ENCODE results near the gene TH. TPM values are rescaled to one million over a fixed set of nuclear protein-coding genes. Genes with fewer than 3 reads are reported as not detected.

Gene TH
- total RNA-seq, 2 donors from 2014 or later, result not detected

DNA sequence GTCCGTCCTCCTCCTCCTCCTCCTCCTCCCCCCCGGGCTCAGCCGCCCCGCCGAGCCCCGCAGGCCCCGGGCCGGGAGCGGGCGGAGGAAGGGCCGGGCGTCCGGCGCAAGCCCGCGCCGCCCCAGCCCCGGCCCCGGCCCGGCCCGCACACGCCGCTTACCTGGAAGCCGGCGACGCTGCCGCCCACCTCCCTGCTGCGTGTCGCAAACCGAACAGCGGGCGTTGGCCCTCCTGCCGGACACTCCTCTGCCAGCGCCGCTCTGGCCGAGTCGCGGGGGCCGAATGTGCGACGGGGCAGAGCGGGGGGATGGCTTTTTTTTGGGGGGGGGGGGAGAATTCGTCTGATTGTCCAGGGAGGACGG is 33.6 kb downstream of the TH start:
- Histone ChIP-seq H3K9me3 (no peaks in the 10 kb centered on the region), H3K27ac (no peak overlapping the region), H3K4me3 (peak overlapping the region; percentile 58), H3K36me3 (no peaks in the 10 kb centered on the region), H3K4me1 (ENCODE audit: control insufficient read depth in 1 of 2, low read depth in 2 of 2) (peaks cover 3 to 33% of the 10 kb centered on the region in 2 donors), H3K27me3 (replicated peaks; ENCODE audit: insufficient read depth) (no peaks in the 10 kb centered on the region)
- ATAC-seq (ENCODE audit: insufficient number of reproducible peaks, low FRiP score, low read depth) (no peak), DNase-seq (ENCODE audit: low spot score) (no peak)
- TF ChIP-seq, protein P1, sequence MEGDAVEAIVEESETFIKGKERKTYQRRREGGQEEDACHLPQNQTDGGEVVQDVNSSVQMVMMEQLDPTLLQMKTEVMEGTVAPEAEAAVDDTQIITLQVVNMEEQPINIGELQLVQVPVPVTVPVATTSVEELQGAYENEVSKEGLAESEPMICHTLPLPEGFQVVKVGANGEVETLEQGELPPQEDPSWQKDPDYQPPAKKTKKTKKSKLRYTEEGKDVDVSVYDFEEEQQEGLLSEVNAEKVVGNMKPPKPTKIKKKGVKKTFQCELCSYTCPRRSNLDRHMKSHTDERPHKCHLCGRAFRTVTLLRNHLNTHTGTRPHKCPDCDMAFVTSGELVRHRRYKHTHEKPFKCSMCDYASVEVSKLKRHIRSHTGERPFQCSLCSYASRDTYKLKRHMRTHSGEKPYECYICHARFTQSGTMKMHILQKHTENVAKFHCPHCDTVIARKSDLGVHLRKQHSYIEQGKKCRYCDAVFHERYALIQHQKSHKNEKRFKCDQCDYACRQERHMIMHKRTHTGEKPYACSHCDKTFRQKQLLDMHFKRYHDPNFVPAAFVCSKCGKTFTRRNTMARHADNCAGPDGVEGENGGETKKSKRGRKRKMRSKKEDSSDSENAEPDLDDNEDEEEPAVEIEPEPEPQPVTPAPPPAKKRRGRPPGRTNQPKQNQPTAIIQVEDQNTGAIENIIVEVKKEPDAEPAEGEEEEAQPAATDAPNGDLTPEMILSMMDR (IDR thresholded peaks at IDR 0.05), result no peak

DNA sequence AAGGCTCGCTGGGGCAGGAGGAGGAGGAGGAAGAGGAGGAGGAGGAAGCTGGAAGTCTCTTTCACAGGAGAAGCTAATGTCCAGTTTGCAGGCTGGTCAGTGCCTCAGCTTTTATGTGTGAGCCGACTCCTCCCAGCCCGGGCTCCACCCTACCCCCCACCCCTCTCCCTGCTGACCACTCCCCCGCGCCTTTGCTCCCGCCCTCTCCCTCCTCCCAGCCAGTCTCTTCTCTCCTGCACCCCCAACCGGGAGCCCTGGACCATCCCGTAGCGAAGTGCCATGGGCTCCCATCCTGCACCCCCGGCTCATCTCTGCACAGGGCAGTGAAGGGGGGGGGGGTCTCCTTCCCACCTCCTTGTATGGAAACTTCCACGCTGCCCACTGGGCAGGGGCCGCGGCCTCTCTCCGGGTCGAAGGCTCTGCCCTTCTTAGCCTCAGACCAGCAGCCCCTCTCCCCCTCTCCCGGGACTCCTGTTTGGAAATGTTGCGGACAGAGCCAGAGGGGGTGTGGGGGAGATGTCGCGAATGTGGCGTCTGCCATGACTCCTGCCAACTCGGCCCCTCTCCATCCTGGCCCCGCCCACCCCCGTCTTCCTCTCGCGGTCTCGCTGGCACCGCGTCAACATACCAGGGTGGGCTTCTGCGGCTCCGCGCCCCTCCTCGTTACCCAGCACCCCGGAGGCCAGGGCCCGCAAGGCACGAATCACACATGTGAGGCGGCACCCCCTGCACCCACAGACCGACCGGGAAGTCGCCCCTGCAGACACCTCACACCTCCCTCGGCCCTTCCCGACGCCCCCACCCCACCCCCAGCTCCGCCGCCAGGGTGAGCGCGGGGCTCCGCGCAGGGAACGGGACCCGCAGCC is 34.2 kb downstream of the TH start:
- no peaks in the 10 kb centered on the region for H3K27me3 ChIP-seq (replicated peaks; ENCODE audit: insufficient read depth)
- TF ChIP-seq, protein P1 (IDR thresholded peaks at IDR 0.05), result no peak

DNA sequence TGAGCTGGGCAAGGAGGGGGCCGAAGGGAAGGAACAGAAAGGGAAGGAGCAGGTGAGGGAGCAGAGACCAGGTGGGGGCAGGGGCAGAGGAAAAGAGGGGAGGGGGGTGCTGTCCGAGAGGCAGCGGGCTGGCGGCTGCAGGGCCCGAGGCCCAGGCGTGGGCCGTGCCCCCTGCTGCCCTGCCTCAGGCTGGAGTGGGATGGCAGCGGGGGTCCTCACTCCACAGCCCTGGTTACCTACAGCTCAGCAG is 34.7 kb downstream of the TH start:
- Histone ChIP-seq H3K36me3 (no peaks in the 10 kb centered on the region), H3K9me3 (no peaks in the 10 kb centered on the region), H3K4me3 (no peak overlapping the region), H3K4me1 (ENCODE audit: control insufficient read depth in 1 of 2, low read depth in 2 of 2) (peaks cover 3 to 33% of the 10 kb centered on the region in 2 donors), H3K27me3 (replicated peaks; ENCODE audit: insufficient read depth) (no peaks in the 10 kb centered on the region), H3K27ac (no peak overlapping the region)
- TF ChIP-seq, protein P1 (IDR thresholded peaks at IDR 0.05), result no peak
- DNase-seq (ENCODE audit: low spot score) (no peak), ATAC-seq (ENCODE audit: insufficient number of reproducible peaks, low FRiP score, low read depth) (no peak)

More for the DNA sequence above, 34.2 kb downstream of the TH start:
- DNase-seq (ENCODE audit: low spot score) (no peak), ATAC-seq (ENCODE audit: insufficient number of reproducible peaks, low FRiP score, low read depth) (no peak)
- Histone ChIP-seq H3K9me3 (no peaks in the 10 kb centered on the region), H3K4me3 (peak overlapping the region; percentile 58), H3K4me1 (ENCODE audit: control insufficient read depth in 1 of 2, low read depth in 2 of 2) (peaks cover 3 to 33% of the 10 kb centered on the region in 2 donors), H3K27ac (no peak overlapping the region), H3K36me3 (no peaks in the 10 kb centered on the region)

DNA sequence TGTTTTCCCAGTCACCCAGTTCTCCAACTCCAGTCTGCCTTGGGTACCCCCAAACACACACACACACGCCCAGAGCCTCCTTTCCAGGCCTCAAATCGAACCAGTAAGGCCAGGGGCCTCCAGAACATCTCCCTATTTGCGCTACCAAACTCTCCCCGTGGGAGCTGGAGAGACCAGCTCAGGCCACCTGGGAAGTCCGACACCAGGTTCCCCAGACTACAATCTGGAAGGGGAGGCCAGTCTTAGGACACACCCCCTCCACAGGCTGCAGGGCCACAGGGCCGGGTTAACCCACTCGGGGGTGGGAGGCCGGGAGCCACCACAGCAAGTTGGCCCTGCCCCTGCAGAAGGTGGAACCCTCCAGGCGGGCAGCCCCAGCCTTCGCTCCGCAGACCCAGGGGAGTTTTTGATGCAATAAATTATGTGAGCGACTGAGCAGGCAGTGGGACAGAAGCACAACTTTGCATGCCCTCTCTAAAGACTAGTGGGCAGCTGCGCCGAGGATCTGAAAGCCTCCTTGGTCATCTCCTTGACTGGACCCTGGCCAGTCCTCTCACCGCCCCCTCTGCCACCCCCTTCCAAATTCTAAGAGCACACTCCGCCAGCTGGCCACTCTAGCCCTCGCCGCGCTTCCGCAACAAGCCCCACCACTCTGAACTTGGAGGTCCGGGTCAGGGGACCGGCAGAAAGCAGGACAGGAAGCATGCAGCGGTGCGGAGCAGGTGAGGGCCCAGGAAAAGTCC is 35.2 kb downstream of the TH start:
- ATAC-seq (ENCODE audit: insufficient number of reproducible peaks, low FRiP score, low read depth) (no peak), DNase-seq (ENCODE audit: low spot score) (no peak)
- H3K36me3 ChIP-seq, result no peaks in the 10 kb centered on the region
- no peaks in the 10 kb centered on the region for H3K27me3 ChIP-seq (replicated peaks; ENCODE audit: insufficient read depth)
- no peak overlapping the region for H3K4me3 ChIP-seq
- peaks cover 3 to 33% of the 10 kb centered on the region in 2 donors for H3K4me1 ChIP-seq (ENCODE audit: control insufficient read depth in 1 of 2, low read depth in 2 of 2)
- H3K27ac ChIP-seq, result no peak overlapping the region
- H3K9me3 ChIP-seq, result no peaks in the 10 kb centered on the region
- TF ChIP-seq, protein P1 (IDR thresholded peaks at IDR 0.05), result no peak

DNA sequence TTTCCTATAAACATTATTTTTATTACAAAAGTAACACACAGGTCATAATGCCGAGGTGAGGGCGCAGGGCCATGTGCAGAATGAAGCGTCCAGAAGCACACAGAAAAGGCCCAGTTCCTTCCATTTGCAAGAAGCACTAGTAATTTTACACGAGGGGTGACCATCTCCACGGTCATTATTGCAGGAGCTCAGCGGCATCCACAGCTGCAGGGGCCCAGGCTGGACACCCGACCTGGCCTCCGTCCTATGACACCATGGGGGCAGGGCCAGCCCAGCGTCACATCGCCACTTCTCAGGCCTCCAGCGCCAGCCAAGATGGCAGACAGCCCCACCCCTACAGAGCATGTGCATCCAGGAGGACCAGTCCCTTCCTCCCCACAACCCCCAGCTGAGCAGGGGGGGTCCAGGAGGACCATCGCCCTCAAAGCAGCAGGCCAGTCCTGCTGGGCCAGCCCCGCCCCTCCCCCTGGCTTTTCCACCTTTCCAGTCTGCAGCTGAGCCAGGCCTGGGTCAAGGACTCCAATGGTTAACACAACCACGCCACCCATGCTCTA is 35.9 kb downstream of the TH start:
- Histone ChIP-seq H3K9me3 (no peaks in the 10 kb centered on the region), H3K27me3 (replicated peaks; ENCODE audit: insufficient read depth) (no peaks in the 10 kb centered on the region)
- no peak for DNase-seq (ENCODE audit: low spot score)

More for the DNA sequence above, 35.9 kb downstream of the TH start:
- Histone ChIP-seq H3K27ac (no peak overlapping the region), H3K4me1 (ENCODE audit: control insufficient read depth in 1 of 2, low read depth in 2 of 2) (peaks cover 3 to 31% of the 10 kb centered on the region in 2 donors), H3K36me3 (no peaks in the 10 kb centered on the region), H3K4me3 (no peak overlapping the region)
- TF ChIP-seq, protein P1 (IDR thresholded peaks at IDR 0.05), result no peak
- no peak for ATAC-seq (ENCODE audit: insufficient number of reproducible peaks, low FRiP score, low read depth)

Measured in thoracic aorta (tissue), 2 donors.